GM12878 (cell line): ENCODE measurements around the gene CTSF. TPM values are rescaled to one million over a fixed set of nuclear protein-coding genes. Genes with fewer than 3 reads are reported as not detected.

Source experiments
- ATAC-seq: fragments of 200-7000 bp; cut with Tn5 transposase; 3 replicates; pipeline ENCODE4 v1.9.1; 2020; ENCODE audit warnings: mild to moderate bottlenecking, moderate library complexity
- BruUV-seq: library from RNA; stranded (reverse); fragments of 400-500 nt; replicated peaks from 2 replicates; lab custom pipeline; 2021; lab: Mats Ljungman, UMichigan
- CTCF ChIA-PET: fragments of 300-600 bp; sonication (Branson Sonifier 250); formaldehyde crosslinking; extraction: SDS; loops from one replicate; lab custom pipeline; 2021; ENCODE audit warnings: inconsistent platforms; lab: Yijun Ruan, JAX
- POLR2A ChIA-PET: fragments of 350-600 bp; formaldehyde crosslinking; extraction: SDS; loops from one replicate; lab custom pipeline; 2021; ENCODE audit warnings: inconsistent platforms; lab: Charles Lee
- RAD21 ChIA-PET: fragments of 300-600 bp; sonication (Branson Sonifier 250); formaldehyde crosslinking; loops from one replicate; lab custom pipeline; 2023; ENCODE audit warnings: antibody characterized with exemption; ENCODE audit not compliant: unreplicated experiment; lab: Charles Lee
- SMC1A ChIA-PET: fragments of 300-600 bp; sonication (Branson Sonifier 250); formaldehyde crosslinking; loops from one replicate; lab custom pipeline; 2023; ENCODE audit not compliant: unreplicated experiment, uncharacterized antibody; lab: Charles Lee
- DNase-seq: peaks from one replicate; pipeline ENCODE4 v3.0.0-alpha.2; 2011; ENCODE audit warnings: low read depth, low spot score
- FAIRE-seq: peaks from 3 replicates; lab custom pipeline; 2011; peaks lifted over from hg19 to GRCh38; lab: Jason Lieb, UNC
- H2AFZ ChIP-seq: 2 replicates; pipeline ENCODE4 v1.6.0; 2011; ENCODE audit warnings: low read depth, low read length, control low read depth; ENCODE audit not compliant: control insufficient read depth
- H3K27ac ChIP-seq: 2 replicates; pipeline ENCODE4 v1.5.1; 2011; ENCODE audit warnings: control low read depth; ENCODE audit not compliant: control insufficient read depth, insufficient read depth
- H3K27me3 ChIP-seq, 2 experiments: replicated peaks in 1 of 2; 2 replicates each; pipeline versions ENCODE4 v1.6.0 to v1.6.1; 2011; ENCODE audit warnings: low read length in 1 of 2; ENCODE audit not compliant: control insufficient read depth in 2 of 2, insufficient read depth in 2 of 2
- H3K36me3 ChIP-seq, 2 experiments: 2 replicates each; pipeline ENCODE4 v1.5.1; 2011; ENCODE audit warnings: low read length in 1 of 2; ENCODE audit not compliant: control insufficient read depth in 2 of 2, insufficient read depth in 2 of 2
- H3K4me1 ChIP-seq: 2 replicates; pipeline ENCODE4 v1.6.1; 2011; ENCODE audit warnings: mild to moderate bottlenecking, low read length, moderate library complexity, mixed read lengths; ENCODE audit not compliant: control insufficient read depth, insufficient read depth
- H3K4me2 ChIP-seq: 2 replicates; pipeline ENCODE4 v1.6.0; 2011; ENCODE audit warnings: control low read depth; ENCODE audit not compliant: control insufficient read depth, insufficient read depth
- H3K4me3 ChIP-seq: fragments of 200-600 bp; sonication (generic); 2 replicates; pipeline ENCODE4 v1.5.1; 2016
- H3K79me2 ChIP-seq: 2 replicates; pipeline ENCODE4 v1.6.0; 2011; ENCODE audit warnings: low read length; ENCODE audit not compliant: control insufficient read depth, insufficient read depth
- H3K9ac ChIP-seq: 2 replicates; pipeline ENCODE4 v1.8.0; 2011; ENCODE audit warnings: low read length, control low read depth, mixed read lengths; ENCODE audit not compliant: control insufficient read depth, insufficient read depth
- H3K9me3 ChIP-seq: replicated peaks from 3 replicates; pipeline ENCODE4 v1.5.1; 2011; ENCODE audit warnings: mild to moderate bottlenecking, low read length; ENCODE audit not compliant: control insufficient read depth, insufficient read depth
- H4K20me1 ChIP-seq: 2 replicates; pipeline ENCODE4 v1.6.0; 2011; ENCODE audit not compliant: control insufficient read depth, insufficient read depth
- BMI1 ChIP-seq: fragments of 450-650 bp; IDR thresholded peaks from 2 replicates; pipeline ENCODE4 v1.6.1; 2016; ENCODE audit warnings: mild to moderate bottlenecking, moderate library complexity, borderline replicate concordance
- CHD1 ChIP-seq: IDR thresholded peaks from 2 replicates; pipeline ENCODE4 v1.6.1; 2012; ENCODE audit warnings: low read depth, low read length, improper control_type of control experiment
- GATAD2B ChIP-seq: fragments of 450-650 bp; conservative IDR thresholded peaks from 2 replicates; pipeline ENCODE4 v1.6.1; 2017; ENCODE audit warnings: low read depth, mild to moderate bottlenecking, moderate library complexity
- HDAC6 ChIP-seq: fragments of 200-600 bp; sonication (generic); IDR thresholded peaks from one replicate; pipeline ENCODE4 v1.8.0; 2017; ENCODE audit warnings: antibody characterized with exemption; ENCODE audit not compliant: unreplicated experiment
- MEF2A ChIP-seq: IDR thresholded peaks from 2 replicates; pipeline ENCODE4 v1.6.1; 2011; ENCODE audit warnings: low read depth, mild to moderate bottlenecking, low read length, moderate library complexity; ENCODE audit not compliant: insufficient read depth
- MXI1 ChIP-seq: fragments of 150-350 bp; IDR thresholded peaks from 2 replicates; pipeline ENCODE4 v1.6.1; 2011; ENCODE audit warnings: low read depth, mild to moderate bottlenecking, inconsistent platforms, low read length, improper control_type of control experiment
- WGBS: methylation state at CpG from one replicate; pipeline ENCODE4 v1.1.6; 2016; ENCODE audit warnings: low lambda C conversion rate; ENCODE audit not compliant: insufficient replicate concordance, insufficient coverage; ENCODE audit errors: missing lambda C conversion rate; 5-methylcytosine and 5-hydroxymethylcytosine counted together
- in situ Hi-C: fragments of 300-500 bp; cut with MboI; formaldehyde crosslinking; loops from 9 replicates; pipeline ENCODE4 v1.14.3; 2018; ENCODE audit warnings: mixed read lengths
- intact Hi-C: fragments of 100-400 bp; cut with micrococcal nuclease; formaldehyde crosslinking; loops from one replicate; pipeline ENCODE4 v1.14.2; 2022; ENCODE audit not compliant: unreplicated experiment
- polyA plus RNA-seq, 11 experiments: library from polyadenylated mRNA; depleted of rRNA in 4 of 11; unstranded in 6 of 11; stranded (reverse) in 5 of 11; fragments of >200 nt; fragmentation: Nextera tagmentation in 4 of 11; fragmentation: Illumina TruSeq in 1 of 11; extraction: Ambion mirVana in 4 of 11; extraction: Trizol in 1 of 11; gene quantifications; 1 replicate in 1 of 11; 2 replicates in 10 of 11; pipeline versions ENCODE4 v1.2.1 to v1.2.3, GENCODE V29; 2011 to 2016; ENCODE audit warnings: inconsistent platforms in 2 of 11, missing spikeins in 2 of 11, low read depth in 1 of 11
- total RNA-seq, 4 experiments: library from RNA; depleted of rRNA in 3 of 4; stranded (reverse); fragments of >200 nt in 3 of 4; fragmentation: Illumina TruSeq in 1 of 4; extraction: Trizol in 1 of 4; gene quantifications; 2 replicates each; pipeline versions ENCODE4 v1.2.1 to v1.2.3, GENCODE V29; 2013 to 2021
- TF ChIP-seq, protein P1 (sequence below): fragments of 450-650 bp; formaldehyde crosslinking; IDR thresholded peaks from 2 replicates; pipeline ENCODE4 v1.4.0; 2020; ENCODE audit warnings: mild to moderate bottlenecking, moderate library complexity
- TF ChIP-seq, protein P2 (sequence below): fragments of 450-650 bp; conservative IDR thresholded peaks from 2 replicates; pipeline ENCODE4 v1.6.1; 2017; ENCODE audit warnings: mild to moderate bottlenecking, moderate library complexity

CTSF gene
- total and polyA plus RNA-seq, 10 of the 15 experiments (the other 5 are each of a cell fraction or from before 2014, with no cell fraction given), result 0.11 to 0.41 (median 0.26) TPM; not detected in 4

DNA sequence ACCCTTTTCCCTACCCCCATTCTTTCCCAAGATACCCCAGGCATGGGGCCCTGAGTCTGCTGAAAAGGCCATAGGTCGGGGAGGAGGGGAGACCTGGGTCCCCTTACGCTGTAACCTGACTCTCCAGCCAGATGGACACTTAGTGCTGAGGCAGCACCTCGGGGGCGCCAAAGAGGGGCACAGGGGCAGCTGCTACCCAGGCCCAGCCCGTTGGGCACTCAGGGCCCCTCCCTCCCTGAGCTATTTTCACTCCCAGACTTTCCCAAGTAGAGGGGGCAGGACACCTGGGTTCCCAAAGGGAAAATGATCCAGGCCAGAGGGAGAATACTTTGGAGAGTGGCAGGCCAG, 20.8 kb downstream of the CTSF start:
- H3K79me2 ChIP-seq, result peaks cover 2% of the 10 kb centered on the region
- DNase-seq, result no peak
- H4K20me1 ChIP-seq, result no peaks in the 10 kb centered on the region
- intact Hi-C loops, result no loop called here
- WGBS, result 65% methylated on average over 5 of the region's 5 CpGs
- RAD21 ChIA-PET, result interaction anchor here (2.3 kb wide), 1 partner anchor 90 kb away, joined by 11 read pairs; the partner anchor contains the start of gene RBM4
- no peak overlapping the region for H3K4me2 ChIP-seq
- BruUV-seq, result no TSS peak
- POLR2A ChIA-PET, result interaction anchor here (4.0 kb wide), 1 partner anchor 130 kb away, joined by 26 read pairs; the partner anchor contains the start of gene RBM4B
- TF ChIP-seq MEF2A, result no peak
- TF ChIP-seq HDAC6, result no peak
- TF ChIP-seq MXI1, result no peak
- TF ChIP-seq, all 136 proteins: peak for 0
- Histone ChIP-seq H3K36me3 (no peaks in the 10 kb centered on the region; a peak in 1 of 4 replicates), H3K9ac (no peak overlapping the region), H3K9me3 (no peaks in the 10 kb centered on the region), H3K27me3 (no peaks in the 10 kb centered on the region), H3K4me3 (no peak overlapping the region), H3K4me1 (peaks cover 10% of the 10 kb centered on the region), H2AFZ (no peak overlapping the region), H3K27ac (no peak overlapping the region)
- CTCF ChIA-PET, result interaction anchor here (1.6 kb wide), 1 partner anchor 131 kb away, joined by 4 read pairs; the partner anchor contains the start of gene RBM4B
- ATAC-seq (no peak), FAIRE-seq (no peak)
- SMC1A ChIA-PET, result no interaction called here
- in situ Hi-C loops, result no loop called here

DNA sequence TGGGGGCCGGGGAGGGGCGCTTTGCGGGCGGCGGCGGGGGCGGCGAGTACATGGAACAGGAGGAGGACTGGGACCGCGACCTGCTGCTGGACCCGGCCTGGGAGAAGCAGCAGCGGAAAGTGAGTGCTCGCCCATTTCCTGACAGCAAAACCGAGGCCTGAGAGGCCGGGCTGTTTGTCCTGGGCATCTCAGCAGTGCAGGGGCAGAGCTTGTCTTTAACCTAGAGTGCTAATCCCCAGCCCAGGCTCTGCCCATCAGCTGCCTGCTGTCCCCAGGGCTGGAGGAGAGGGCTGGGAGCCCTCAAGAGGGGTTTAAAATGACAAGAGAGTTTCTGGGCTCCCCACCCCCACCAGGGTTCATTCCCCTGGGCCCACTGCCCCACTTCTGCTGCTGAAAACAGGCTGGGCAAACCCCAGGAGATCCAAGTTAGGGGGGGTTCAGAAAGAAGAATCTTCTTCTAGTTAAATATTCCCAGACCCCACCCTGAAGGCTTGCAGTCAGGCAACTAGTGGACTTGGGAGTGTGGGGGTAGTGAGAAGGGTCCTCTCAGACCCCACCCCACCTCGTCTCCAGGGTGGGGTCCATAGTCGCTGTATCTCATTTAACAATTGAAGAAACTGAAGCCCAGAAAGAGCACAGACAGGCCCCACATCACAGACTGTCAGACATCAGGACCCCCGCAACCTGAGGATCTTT, 21.3 kb downstream of the CTSF start:
- Histone ChIP-seq H3K9ac (no peak overlapping the region), H3K27ac (no peak overlapping the region), H3K4me2 (peak overlapping the region; percentile 97; the same call in 1 of the 2 replicates), H4K20me1 (no peaks in the 10 kb centered on the region), H3K9me3 (no peaks in the 10 kb centered on the region), H3K79me2 (peaks cover 2% of the 10 kb centered on the region), H2AFZ (no peak overlapping the region), H3K4me1 (peaks cover 10% of the 10 kb centered on the region), H3K4me3 (peak overlapping the region; percentile 86), H3K27me3 (no peaks in the 10 kb centered on the region), H3K36me3 (no peaks in the 10 kb centered on the region; a peak in 1 of 4 replicates)
- ATAC-seq (peak; percentile 3; the same call in 1 of the 3 replicates), FAIRE-seq (no peak), DNase-seq (no peak)
- POLR2A ChIA-PET, result interaction anchor here (1.2 to 4.0 kb wide), 3 partner anchors 70 to 131 kb away, joined by 6 to 26 read pairs (median 9); partner anchors contain the start of genes RBM14 and RBM4B
- intact Hi-C loops (loop anchor here (1.0 kb wide), 1 partner anchor 131 kb away; no protein-coding TSS in a partner anchor), in situ Hi-C loops (no loop called here)
- WGBS, result 17% methylated on average over 16 of the region's 18 CpGs
- CTCF ChIA-PET, result interaction anchor here (1.0 to 4.3 kb wide), 2 partner anchors 69 to 131 kb away, joined by 3 to 32 read pairs; partner anchors contain the start of genes RBM14 and RBM4B
- BruUV-seq, result no TSS peak
- SMC1A ChIA-PET, result interaction anchor here (1.2 to 5.6 kb wide), 4 partner anchors 10 to 131 kb away, joined by 3 to 37 read pairs (median 5); partner anchors contain the start of gene RBM4B
- RAD21 ChIA-PET, result interaction anchor here (2.3 to 2.9 kb wide), 2 partner anchors 91 to 131 kb away, joined by 11 to 37 read pairs; partner anchors contain the start of genes RBM4 and RBM4B
- TF ChIP-seq, protein P1, sequence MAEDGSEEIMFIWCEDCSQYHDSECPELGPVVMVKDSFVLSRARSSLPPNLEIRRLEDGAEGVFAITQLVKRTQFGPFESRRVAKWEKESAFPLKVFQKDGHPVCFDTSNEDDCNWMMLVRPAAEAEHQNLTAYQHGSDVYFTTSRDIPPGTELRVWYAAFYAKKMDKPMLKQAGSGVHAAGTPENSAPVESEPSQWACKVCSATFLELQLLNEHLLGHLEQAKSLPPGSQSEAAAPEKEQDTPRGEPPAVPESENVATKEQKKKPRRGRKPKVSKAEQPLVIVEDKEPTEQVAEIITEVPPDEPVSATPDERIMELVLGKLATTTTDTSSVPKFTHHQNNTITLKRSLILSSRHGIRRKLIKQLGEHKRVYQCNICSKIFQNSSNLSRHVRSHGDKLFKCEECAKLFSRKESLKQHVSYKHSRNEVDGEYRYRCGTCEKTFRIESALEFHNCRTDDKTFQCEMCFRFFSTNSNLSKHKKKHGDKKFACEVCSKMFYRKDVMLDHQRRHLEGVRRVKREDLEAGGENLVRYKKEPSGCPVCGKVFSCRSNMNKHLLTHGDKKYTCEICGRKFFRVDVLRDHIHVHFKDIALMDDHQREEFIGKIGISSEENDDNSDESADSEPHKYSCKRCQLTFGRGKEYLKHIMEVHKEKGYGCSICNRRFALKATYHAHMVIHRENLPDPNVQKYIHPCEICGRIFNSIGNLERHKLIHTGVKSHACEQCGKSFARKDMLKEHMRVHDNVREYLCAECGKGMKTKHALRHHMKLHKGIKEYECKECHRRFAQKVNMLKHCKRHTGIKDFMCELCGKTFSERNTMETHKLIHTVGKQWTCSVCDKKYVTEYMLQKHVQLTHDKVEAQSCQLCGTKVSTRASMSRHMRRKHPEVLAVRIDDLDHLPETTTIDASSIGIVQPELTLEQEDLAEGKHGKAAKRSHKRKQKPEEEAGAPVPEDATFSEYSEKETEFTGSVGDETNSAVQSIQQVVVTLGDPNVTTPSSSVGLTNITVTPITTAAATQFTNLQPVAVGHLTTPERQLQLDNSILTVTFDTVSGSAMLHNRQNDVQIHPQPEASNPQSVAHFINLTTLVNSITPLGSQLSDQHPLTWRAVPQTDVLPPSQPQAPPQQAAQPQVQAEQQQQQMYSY (CRISPR knock-in tag), result no peak
- TF ChIP-seq CHD1, result no peak
- TF ChIP-seq MXI1, result no peak
- no peak for TF ChIP-seq BMI1
- no peak for TF ChIP-seq GATAD2B
- TF ChIP-seq, protein P2, sequence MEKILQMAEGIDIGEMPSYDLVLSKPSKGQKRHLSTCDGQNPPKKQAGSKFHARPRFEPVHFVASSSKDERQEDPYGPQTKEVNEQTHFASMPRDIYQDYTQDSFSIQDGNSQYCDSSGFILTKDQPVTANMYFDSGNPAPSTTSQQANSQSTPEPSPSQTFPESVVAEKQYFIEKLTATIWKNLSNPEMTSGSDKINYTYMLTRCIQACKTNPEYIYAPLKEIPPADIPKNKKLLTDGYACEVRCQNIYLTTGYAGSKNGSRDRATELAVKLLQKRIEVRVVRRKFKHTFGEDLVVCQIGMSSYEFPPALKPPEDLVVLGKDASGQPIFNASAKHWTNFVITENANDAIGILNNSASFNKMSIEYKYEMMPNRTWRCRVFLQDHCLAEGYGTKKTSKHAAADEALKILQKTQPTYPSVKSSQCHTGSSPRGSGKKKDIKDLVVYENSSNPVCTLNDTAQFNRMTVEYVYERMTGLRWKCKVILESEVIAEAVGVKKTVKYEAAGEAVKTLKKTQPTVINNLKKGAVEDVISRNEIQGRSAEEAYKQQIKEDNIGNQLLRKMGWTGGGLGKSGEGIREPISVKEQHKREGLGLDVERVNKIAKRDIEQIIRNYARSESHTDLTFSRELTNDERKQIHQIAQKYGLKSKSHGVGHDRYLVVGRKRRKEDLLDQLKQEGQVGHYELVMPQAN, result no peak
